Keratinocyte (primary cell): Measurements from ENCODE around the gene SMC5. TPM values are rescaled to one million over a fixed set of nuclear protein-coding genes. Genes with fewer than 3 reads are reported as not detected.

Experiments used
- DNase-seq: peaks from one replicate; pipeline ENCODE4 v3.0.0-alpha.2; 2011; ENCODE audit warnings: low read depth, missing footprints, low spot score
- FAIRE-seq: peaks from 2 replicates; lab custom pipeline; 2011; peaks lifted over from hg19 to GRCh38; lab: Jason Lieb, UNC
- H2AFZ ChIP-seq: 2 replicates; pipeline ENCODE4 v1.6.0; 2012; ENCODE audit warnings: low read length, control low read depth, inconsistent platforms; ENCODE audit not compliant: control insufficient read depth
- H3K27ac ChIP-seq: 2 replicates; pipeline ENCODE4 v1.5.1; 2011; ENCODE audit warnings: low read length; ENCODE audit not compliant: control insufficient read depth, insufficient read depth
- H3K27me3 ChIP-seq: 3 replicates; pipeline ENCODE4 v1.6.0; 2011; ENCODE audit warnings: low read length; ENCODE audit not compliant: control insufficient read depth, insufficient read depth; ENCODE audit errors: extremely low read depth
- H3K36me3 ChIP-seq, 2 experiments: 2 replicates in 1 of 2; 3 replicates in 1 of 2; pipeline ENCODE4 v1.5.1; 2011; ENCODE audit warnings: low read length in 2 of 2, mild to moderate bottlenecking in 1 of 2; ENCODE audit not compliant: control insufficient read depth in 2 of 2, insufficient read depth in 2 of 2; ENCODE audit errors: extremely low read depth in 1 of 2
- H3K4me1 ChIP-seq: 3 replicates; pipeline ENCODE4 v1.5.1; 2011; ENCODE audit warnings: low read length; ENCODE audit not compliant: control insufficient read depth, insufficient read depth; ENCODE audit errors: extremely low read depth
- H3K4me2 ChIP-seq: 3 replicates; pipeline ENCODE4 v1.6.0; 2011; ENCODE audit warnings: low read depth, low read length; ENCODE audit not compliant: control insufficient read depth, insufficient read depth; ENCODE audit errors: extremely low read depth
- H3K4me3 ChIP-seq, 3 experiments: fragments of 200-600 bp in 1 of 3; sonication (generic) in 1 of 3; 2 replicates in 2 of 3; 3 replicates in 1 of 3; pipeline ENCODE4 v1.5.1; 2011 to 2016; ENCODE audit warnings: low read length in 3 of 3, mild to moderate bottlenecking in 3 of 3, control low read depth in 2 of 3, inconsistent platforms in 1 of 3, low read depth in 1 of 3, mixed read lengths in 1 of 3, mixed run types in 1 of 3, moderate library complexity in 1 of 3; ENCODE audit not compliant: control insufficient read depth in 2 of 3, insufficient read depth in 2 of 3; ENCODE audit errors: extremely low read depth in 1 of 3
- H3K79me2 ChIP-seq: 2 replicates; pipeline ENCODE4 v1.6.0; 2012; ENCODE audit warnings: low read length; ENCODE audit not compliant: control insufficient read depth, insufficient read depth
- H3K9ac ChIP-seq: 3 replicates; pipeline ENCODE4 v1.6.0; 2011; ENCODE audit warnings: low read length; ENCODE audit not compliant: control insufficient read depth, insufficient read depth; ENCODE audit errors: extremely low read depth
- H3K9me1 ChIP-seq: 3 replicates; pipeline ENCODE4 v1.6.0; 2011; ENCODE audit warnings: low read length; ENCODE audit not compliant: control insufficient read depth, insufficient read depth; ENCODE audit errors: extremely low read depth
- H3K9me3 ChIP-seq: 2 replicates; pipeline ENCODE4 v1.5.1; 2012; ENCODE audit warnings: low read depth, low read length; ENCODE audit not compliant: control insufficient read depth
- H4K20me1 ChIP-seq: 3 replicates; pipeline ENCODE4 v1.6.0; 2011; ENCODE audit warnings: low read length; ENCODE audit not compliant: control insufficient read depth, insufficient read depth; ENCODE audit errors: extremely low read depth
- CTCF ChIP-seq, 3 experiments: IDR thresholded peaks in 1 of 3; conservative IDR thresholded peaks in 1 of 3; optimal IDR thresholded peaks in 1 of 3; 2 replicates in 2 of 3; 3 replicates in 1 of 3; pipeline versions ENCODE3 to v1.5.1; 2011; ENCODE audit warnings: low read length in 3 of 3, mild to moderate bottlenecking in 3 of 3, moderate library complexity in 2 of 3, control low read depth in 1 of 3, inconsistent platforms in 1 of 3; ENCODE audit not compliant: insufficient read depth in 2 of 3; ENCODE audit errors: extremely low read depth in 1 of 3
- EZH2 ChIP-seq: IDR thresholded peaks from one replicate; pipeline ENCODE4 v1.6.1; 2012; ENCODE audit warnings: inconsistent platforms, mild to moderate bottlenecking, low read length, moderate library complexity
- dilution Hi-C: fragments of 300-500 bp; cut with MboI; formaldehyde crosslinking; loops from one replicate; pipeline ENCODE4 v1.7.0; 2020; ENCODE audit warnings: low sequenced_read_pairs; ENCODE audit not compliant: extremely low pct_ligation_motif_present
- polyA plus RNA-seq, 5 experiments: library from polyadenylated mRNA; depleted of rRNA in 3 of 5; stranded (reverse) in 3 of 5; stranded (forward) in 1 of 5; unstranded in 1 of 5; fragments of >200 nt; gene quantifications; 1 replicate in 1 of 5; 2 replicates in 3 of 5; 3 replicates in 1 of 5; pipeline versions ENCODE4 v1.2.1 to v1.2.3, GENCODE V29; 2011 to 2012; ENCODE audit warnings: missing spikeins in 2 of 5, low read depth in 1 of 5, low replicate concordance in 1 of 5

Gene SMC5
- polyA plus RNA-seq, 1 donor (not counting 4 experiments of a cell fraction or from before 2014, with no cell fraction given): 16.5 TPM

- no peak overlapping the region for H3K27ac ChIP-seq
- H3K4me1 ChIP-seq: peaks cover 6% of the 10 kb centered on the region
- H3K9ac ChIP-seq: no peak overlapping the region
- H3K9me3 ChIP-seq: no peaks in the 10 kb centered on the region
- H3K36me3 ChIP-seq: peaks cover 0 to 11% of the 10 kb centered on the region in 2 experiments
- DNase-seq (no peak), FAIRE-seq (no peak)
- H3K9me1 ChIP-seq: no peaks in the 10 kb centered on the region
- no peak overlapping the region for H3K4me2 ChIP-seq
- H4K20me1 ChIP-seq: no peaks in the 10 kb centered on the region
- no peak for TF ChIP-seq CTCF (optimal IDR thresholded peaks at IDR 0.05 in 1 of 3, IDR thresholded peaks at IDR 0.05 in 1 of 3, conservative IDR thresholded peaks at IDR 0.05 in 1 of 3; ENCODE audit: extremely low read depth in 1 of 3, insufficient read depth in 2 of 3, low read length in 3 of 3)
- no peak for TF ChIP-seq EZH2
- dilution Hi-C loops: no loop called here
- H3K27me3 ChIP-seq: no peaks in the 10 kb centered on the region
- H3K4me3 ChIP-seq: no peak overlapping the region
- no peak overlapping the region for H2AFZ ChIP-seq
- H3K79me2 ChIP-seq: no peaks in the 10 kb centered on the region
Measured at GRCh38 chr9:70315389-70315788, 56.6 kb downstream of the SMC5 start.

- Histone ChIP-seq H3K79me2 (no peaks in the 10 kb centered on the region), H3K9ac (no peak overlapping the region), H3K4me1 (peaks cover 6% of the 10 kb centered on the region), H4K20me1 (no peaks in the 10 kb centered on the region), H3K36me3 (peaks cover 5 to 9% of the 10 kb centered on the region in 2 experiments), H3K9me1 (no peaks in the 10 kb centered on the region), H2AFZ (no peak overlapping the region), H3K4me3 (no peak overlapping the region), H3K27ac (no peak overlapping the region), H3K27me3 (no peaks in the 10 kb centered on the region), H3K9me3 (no peaks in the 10 kb centered on the region), H3K4me2 (no peak overlapping the region)
- FAIRE-seq (no peak), DNase-seq (no peak)
- dilution Hi-C loops: no loop called here
- TF ChIP-seq EZH2 (no peak), CTCF (optimal IDR thresholded peaks at IDR 0.05 in 1 of 3, IDR thresholded peaks at IDR 0.05 in 1 of 3, conservative IDR thresholded peaks at IDR 0.05 in 1 of 3; ENCODE audit: extremely low read depth in 1 of 3, insufficient read depth in 2 of 3, low read length in 3 of 3) (no peak)
Measured at GRCh38 chr9:70318002-70318401, 59.2 kb downstream of the SMC5 start.
